IPS DF 4.7 (cell line): Measurements from ENCODE around the gene ETFBKMT.
"Not testable (repeated sequence)": the region's sequence is repeated elsewhere in the genome, so short reads cannot be mapped to it uniquely, and the experiment has no call there.

Experiments used
- DNase-seq: peaks from one replicate; pipeline ENCODE4 v3.0.0-alpha.2; 2013; ENCODE audit warnings: low spot score; ENCODE audit errors: extremely low read depth

The ETFBKMT gene

DNA sequence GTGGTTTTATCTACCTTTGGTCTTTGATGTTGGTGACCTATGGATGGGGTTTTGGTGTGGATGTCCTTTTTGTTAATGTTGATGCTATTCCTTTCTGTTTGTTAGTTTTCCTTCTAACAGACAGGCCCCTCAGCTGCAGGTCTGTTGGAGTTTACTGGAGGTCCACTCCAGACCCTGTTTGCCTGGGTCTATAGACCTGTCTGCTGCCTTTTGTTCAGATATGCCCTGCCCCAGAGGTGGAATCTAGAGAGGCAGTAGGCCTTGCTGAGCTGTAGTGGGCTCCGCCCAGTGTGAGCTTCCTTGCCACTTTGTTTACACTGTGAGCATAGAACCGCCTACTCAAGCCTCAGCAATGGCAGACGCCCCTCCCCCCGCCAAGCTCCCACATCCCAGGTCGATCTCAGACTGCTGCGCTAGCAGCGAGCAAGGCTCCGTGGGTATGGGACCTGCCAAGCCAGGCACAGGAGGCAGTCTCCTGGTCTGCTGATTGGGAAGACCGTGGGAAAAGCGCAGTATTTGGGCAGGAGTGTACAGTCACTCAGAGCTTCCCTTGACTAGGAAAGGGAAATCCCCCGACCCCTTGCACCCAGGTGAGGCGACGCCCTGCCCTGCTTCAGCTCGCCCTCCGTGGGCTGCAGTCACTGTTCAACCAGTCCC, 59.2 kb downstream of the ETFBKMT start:
- DNase-seq: not testable (repeated sequence)

DNA sequence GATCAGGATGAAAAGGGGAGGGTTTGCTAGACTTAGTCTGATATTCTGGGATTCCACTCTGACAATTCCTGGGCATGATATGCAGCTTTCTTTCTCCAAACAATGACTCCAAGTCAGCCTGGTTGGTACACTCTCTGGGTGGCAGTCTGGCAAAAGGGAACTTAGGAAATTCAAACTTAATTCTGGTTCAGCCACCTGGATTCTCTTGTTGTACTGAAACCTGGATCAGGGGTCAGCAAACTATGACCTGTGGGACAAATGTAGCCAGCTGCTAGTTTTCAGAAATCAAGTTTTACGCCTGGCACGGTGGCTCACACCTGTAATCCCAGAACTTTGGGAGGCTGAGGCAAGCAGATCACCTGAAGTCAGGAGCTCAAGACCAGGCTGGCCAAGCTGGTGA, 63.1 kb downstream of the ETFBKMT start:
- no peak for DNase-seq
